SJSA1 (cell line): ENCODE measurements around the gene RBM39. TPM values are rescaled to one million over a fixed set of nuclear protein-coding genes. Genes with fewer than 3 reads are reported as not detected.

ENCODE experiments used
- DNase-seq, 2 experiments: peaks; one replicate each; pipeline ENCODE4 v3.0.0-alpha.2; 2015 to 2020; ENCODE audit warnings: low spot score in 2 of 2, low read depth in 1 of 2
- H3K27ac ChIP-seq: fragments of 250-450 bp; sonication (Bioruptor Pico); 2 replicates; pipeline ENCODE4 v1.5.1; 2020; ENCODE audit warnings: mild to moderate bottlenecking, moderate library complexity
- H3K27me3 ChIP-seq: fragments of 250-450 bp; sonication (Bioruptor Pico); replicated peaks from 2 replicates; pipeline ENCODE4 v1.5.1; 2020; ENCODE audit warnings: mild to moderate bottlenecking, moderate library complexity
- H3K36me3 ChIP-seq: fragments of 250-450 bp; sonication (Bioruptor Pico); 2 replicates; pipeline ENCODE4 v1.5.1; 2020; ENCODE audit warnings: mild to moderate bottlenecking
- H3K4me1 ChIP-seq: fragments of 250-450 bp; sonication (Bioruptor Pico); replicated peaks from 2 replicates; pipeline ENCODE4 v1.6.1; 2021; ENCODE audit warnings: mild to moderate bottlenecking
- H3K4me3 ChIP-seq: fragments of 250-450 bp; sonication (Bioruptor Pico); 2 replicates; pipeline ENCODE4 v1.5.1; 2020; ENCODE audit warnings: mild to moderate bottlenecking
- H3K9me3 ChIP-seq: fragments of 250-450 bp; sonication (Bioruptor Pico); replicated peaks from 2 replicates; pipeline ENCODE4 v1.5.1; 2020; ENCODE audit warnings: mild to moderate bottlenecking
- total RNA-seq: library from RNA; depleted of rRNA; stranded (reverse); fragments of >200 nt; shearing (Covaris generic); gene quantifications from 2 replicates; pipeline ENCODE4 v1.2.3, GENCODE V29; 2014

Gene RBM39
- total RNA-seq, 1 experiment from 2014 or later, result 277 TPM

DNA sequence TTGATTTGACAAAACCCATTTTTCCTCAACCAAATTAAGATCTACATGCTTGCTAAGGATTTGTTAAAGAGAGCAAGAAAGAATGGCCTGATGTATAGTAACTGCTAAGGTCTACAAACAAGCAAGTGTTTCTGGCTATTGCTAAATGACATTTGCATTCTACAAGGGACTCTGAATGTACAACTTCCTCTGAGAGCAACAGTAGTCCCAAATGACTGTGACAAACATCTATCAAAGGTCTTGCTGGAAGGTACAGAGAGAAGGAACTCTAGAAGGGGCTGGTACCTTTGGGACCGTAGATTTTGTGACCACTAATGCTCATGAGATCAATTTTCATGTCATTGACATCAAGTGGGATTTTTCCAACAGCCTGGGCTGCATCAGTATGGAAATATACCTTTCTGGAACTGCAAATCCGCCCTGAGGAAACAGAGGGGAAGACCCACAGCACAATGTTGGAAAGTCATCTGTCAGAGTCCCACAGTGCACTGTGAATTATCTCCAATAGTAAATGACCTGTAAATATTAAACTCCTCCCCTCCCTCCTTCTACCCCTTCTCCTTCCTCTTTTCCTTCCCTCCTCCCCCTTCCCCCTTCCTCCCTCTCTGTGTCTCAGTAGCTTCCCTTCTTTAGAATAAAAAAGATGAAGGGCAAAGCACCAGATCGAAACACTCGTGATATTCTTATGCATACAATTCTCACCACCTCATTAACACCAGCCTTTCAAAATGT is 61.4 kb downstream of the RBM39 start:
- DNase-seq, result no peak
- no peaks in the 10 kb centered on the region for H3K9me3 ChIP-seq
- no peak overlapping the region for H3K4me3 ChIP-seq
- peaks cover 11% of the 10 kb centered on the region; the same call in 1 of the 2 replicates for H3K36me3 ChIP-seq
- no peak overlapping the region for H3K27ac ChIP-seq
- no peaks in the 10 kb centered on the region for H3K4me1 ChIP-seq
- no peaks in the 10 kb centered on the region for H3K27me3 ChIP-seq

DNA sequence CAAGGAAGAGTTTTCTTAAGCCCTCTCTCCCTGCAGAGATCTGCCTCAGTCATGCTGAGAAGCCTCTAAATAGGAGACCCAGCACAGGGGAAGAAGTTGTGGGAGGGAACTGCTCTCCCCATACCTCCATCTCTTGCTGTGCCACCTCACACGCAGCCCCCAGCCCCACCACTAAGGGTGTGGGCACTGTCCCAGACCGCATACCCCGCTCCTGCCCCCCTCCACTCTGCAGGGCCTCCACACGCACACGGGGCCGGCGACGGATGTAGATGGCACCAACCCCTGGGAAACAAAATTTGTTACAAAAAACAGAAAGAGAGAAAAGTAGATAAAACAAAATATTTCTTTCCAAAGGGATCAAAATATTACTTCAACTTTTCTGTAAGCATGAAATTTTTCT is 67.1 kb downstream of the RBM39 start:
- H3K36me3 ChIP-seq, result peaks cover 42% of the 10 kb centered on the region
- H3K27ac ChIP-seq, result no peak overlapping the region
- no peak for DNase-seq

DNA sequence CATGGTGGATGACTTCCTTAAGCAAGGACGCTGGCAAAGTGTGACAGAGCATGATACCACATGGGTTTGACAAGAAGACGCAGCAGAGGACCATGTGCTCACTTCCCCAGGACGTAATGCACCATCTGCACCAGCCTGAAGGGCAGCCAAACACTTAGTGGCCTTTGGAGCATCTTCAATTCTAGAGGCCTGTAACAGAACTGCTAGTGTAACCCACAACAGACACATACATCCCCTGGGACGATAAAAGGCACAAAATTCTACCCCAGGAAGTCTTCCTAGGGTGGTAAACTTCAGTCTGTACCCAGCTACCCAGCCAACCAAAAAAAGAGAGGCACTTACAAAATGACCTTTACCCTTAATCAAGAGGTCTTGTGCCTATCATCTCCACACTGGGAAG is 68.2 kb downstream of the RBM39 start:
- Histone ChIP-seq H3K27me3 (no peaks in the 10 kb centered on the region), H3K36me3 (peaks cover 49% of the 10 kb centered on the region), H3K4me1 (no peaks in the 10 kb centered on the region), H3K27ac (no peak overlapping the region), H3K9me3 (no peaks in the 10 kb centered on the region), H3K4me3 (no peak overlapping the region)
- DNase-seq, result no peak

More for the DNA sequence above, 67.1 kb downstream of the RBM39 start:
- H3K9me3 ChIP-seq, result no peaks in the 10 kb centered on the region
- no peaks in the 10 kb centered on the region for H3K27me3 ChIP-seq
- H3K4me1 ChIP-seq, result no peaks in the 10 kb centered on the region
- no peak overlapping the region for H3K4me3 ChIP-seq

DNA sequence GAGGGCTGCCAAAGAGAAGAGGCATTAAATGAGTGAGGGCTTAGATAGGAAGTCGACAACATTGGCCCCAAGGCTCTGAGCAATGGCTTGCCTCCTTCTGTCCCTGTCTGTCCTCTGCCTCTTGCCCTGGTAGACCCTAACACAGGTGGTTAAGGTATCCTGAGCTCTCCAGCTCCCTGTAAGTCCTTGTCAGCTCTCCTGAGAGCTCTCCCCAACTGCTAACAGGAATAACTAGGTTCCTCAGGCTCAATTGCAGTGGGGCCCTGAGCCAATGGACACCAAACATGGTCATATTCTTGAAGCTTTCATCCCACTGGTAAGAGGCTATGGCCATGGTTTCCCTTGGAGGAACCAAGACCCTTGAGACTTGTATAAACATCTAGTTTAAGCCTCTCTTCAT is 72.4 kb downstream of the RBM39 start:
- Histone ChIP-seq H3K4me1 (peaks cover 4% of the 10 kb centered on the region), H3K4me3 (no peak overlapping the region), H3K27ac (no peak overlapping the region), H3K36me3 (peaks cover 50% of the 10 kb centered on the region), H3K27me3 (no peaks in the 10 kb centered on the region), H3K9me3 (no peaks in the 10 kb centered on the region)
- DNase-seq, result no peak

DNA sequence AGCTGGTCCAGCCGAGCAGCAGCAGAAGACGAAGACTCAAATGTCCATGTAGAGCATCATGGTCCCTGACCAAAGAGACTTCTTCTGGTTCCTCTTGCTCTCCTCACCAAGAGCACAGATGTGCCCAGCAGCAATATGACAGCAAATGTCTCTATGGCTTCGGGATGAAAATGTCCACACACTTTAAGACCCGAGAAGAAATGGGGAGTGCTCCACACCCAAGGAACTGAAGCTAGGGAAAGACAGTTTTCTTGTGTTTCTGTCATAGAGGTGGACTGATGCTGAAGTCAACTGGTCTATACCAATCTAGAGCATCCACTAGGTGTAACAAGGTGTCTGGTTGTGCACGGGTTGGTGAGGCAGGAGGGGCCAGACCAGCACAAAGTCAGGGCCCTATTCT is 72.8 kb downstream of the RBM39 start:
- DNase-seq, result no peak
- Histone ChIP-seq H3K36me3 (peaks cover 50% of the 10 kb centered on the region), H3K4me1 (peaks cover 4% of the 10 kb centered on the region), H3K27ac (no peak overlapping the region), H3K4me3 (no peak overlapping the region), H3K27me3 (no peaks in the 10 kb centered on the region), H3K9me3 (no peaks in the 10 kb centered on the region)

DNA sequence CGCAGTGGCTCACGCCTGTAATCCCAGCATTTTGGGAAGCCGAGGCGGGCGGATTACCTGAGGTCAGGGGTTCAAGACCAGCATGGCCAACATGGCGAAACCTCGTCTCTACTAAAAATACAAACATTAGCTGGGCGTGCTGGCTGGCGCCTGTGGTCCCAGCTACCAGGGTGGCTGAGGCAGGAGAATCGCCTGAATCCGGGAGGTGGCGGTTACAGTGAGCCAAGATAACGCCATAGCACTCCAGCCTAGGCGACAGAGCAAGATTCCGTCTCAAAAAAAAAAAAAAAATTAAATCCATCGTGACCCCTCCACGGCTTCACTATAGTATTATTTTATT is 76.1 kb downstream of the RBM39 start:
- Histone ChIP-seq H3K27me3 (no peaks in the 10 kb centered on the region), H3K36me3 (peaks cover 32% of the 10 kb centered on the region), H3K4me1 (peaks cover 23% of the 10 kb centered on the region), H3K9me3 (no peaks in the 10 kb centered on the region), H3K4me3 (no peak overlapping the region), H3K27ac (no peak overlapping the region)
- no peak for DNase-seq

DNA sequence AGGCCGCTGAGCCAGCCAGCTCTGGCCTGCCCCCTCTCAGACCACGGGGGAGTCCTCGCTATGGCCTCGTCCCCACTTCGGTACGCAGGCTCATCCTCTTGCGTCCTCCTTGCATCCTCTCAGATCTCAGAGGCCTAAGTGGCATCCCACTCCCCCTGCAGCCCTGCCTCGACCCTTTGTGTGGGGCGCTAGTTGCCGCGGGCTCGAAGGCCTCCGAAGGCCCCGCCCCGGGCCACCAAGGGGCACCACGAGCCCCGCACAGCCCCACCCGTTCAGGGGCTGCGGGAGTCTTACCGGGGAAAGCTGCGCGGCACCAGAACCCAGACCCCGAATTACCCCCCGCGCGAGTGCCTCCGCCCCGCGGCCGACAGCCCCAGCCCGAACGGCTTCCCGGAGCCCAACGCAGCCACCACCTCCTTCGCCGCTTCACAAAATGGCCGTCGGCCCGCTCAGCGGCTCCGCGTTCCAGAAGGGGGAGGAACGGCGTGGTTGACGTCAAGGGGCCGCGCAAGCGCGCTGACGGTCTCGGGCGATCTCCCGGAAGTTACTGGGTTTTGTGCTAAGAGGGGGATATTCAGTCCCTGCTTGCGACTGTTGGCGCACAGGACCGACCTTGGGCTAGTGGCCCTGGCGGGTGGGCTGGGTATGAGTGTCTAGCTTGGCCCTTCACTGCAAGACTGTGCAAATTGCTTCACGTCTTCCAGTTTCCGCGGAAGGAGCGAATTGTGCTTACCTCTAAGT is 77.4 kb downstream of the RBM39 start, which contains the start of the genes CPNE1 and RBM12:
CPNE1 (minus strand) TSS at position 435 of the 741 bp plus-strand sequence. CDS start 31,977 bp downstream, outside the sequence.
RBM12 (minus strand) TSS at position 435 of the 741 bp plus-strand sequence. CDS start 9,578 bp downstream, outside the sequence.
- Histone ChIP-seq H3K4me1 (peaks cover 29% of the 10 kb centered on the region), H3K4me3 (peak within 1 kb of the TSS; percentile 73)
- DNase-seq, result peak; percentile 94 to 95

DNA sequence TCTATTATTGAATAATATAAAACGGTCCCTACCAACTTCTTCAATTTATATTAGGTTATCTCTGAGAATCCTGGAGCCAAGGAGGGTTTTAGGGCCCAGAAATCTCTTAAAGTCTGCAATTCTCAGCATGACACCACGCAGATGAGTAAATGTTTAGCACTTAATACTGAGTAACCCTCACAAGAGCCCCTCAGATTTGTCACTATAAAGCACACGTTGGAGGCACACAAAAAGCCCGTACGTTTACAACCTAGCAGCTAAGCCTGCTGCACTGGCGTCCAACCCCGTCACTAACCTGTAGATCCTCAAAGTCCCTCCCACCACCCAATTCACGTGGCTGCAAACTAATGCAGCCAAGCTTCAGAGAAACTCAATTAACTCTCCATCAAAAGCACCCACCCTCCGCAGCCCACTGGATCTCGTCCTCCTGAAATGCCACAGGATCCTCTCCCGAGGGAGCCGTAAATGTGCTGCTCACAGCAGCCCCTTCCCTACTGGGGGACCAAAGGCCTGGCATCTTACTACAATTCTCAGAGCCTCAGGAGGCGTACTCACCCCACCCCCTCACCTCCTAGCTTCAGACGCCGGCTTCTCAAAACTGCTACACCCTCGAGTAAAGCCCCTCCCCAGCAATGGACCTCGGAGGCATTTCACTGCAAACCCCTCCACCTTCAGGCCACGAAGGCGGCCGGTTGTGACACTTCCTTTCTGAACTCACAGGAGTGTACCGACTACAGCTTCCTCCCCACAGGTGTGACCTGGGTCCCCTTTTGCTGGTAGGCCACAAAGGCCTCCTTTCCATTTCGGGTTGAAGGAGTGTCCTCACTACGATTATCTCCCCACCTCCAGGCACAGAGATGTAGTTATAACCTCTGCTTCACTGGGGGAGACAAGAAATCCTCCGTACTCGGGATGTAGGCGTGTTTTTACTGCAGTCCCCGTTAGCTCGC is 78.3 kb downstream of the RBM39 start:
- Histone ChIP-seq H3K27ac (peak overlapping the region; percentile 90), H3K4me3 (peak overlapping the region; percentile 73), H3K9me3 (no peaks in the 10 kb centered on the region), H3K36me3 (peaks cover 16% of the 10 kb centered on the region), H3K4me1 (peaks cover 29% of the 10 kb centered on the region), H3K27me3 (no peaks in the 10 kb centered on the region)
- DNase-seq, result no peak

More for the DNA sequence above, 77.4 kb downstream of the RBM39 start, which contains the start of the genes CPNE1 and RBM12:
- Histone ChIP-seq H3K27me3 (no peaks in the 10 kb centered on the region), H3K9me3 (no peaks in the 10 kb centered on the region), H3K27ac (peak within 1 kb of the TSS; percentile 90), H3K36me3 (peaks cover 24% of the 10 kb centered on the region)

DNA sequence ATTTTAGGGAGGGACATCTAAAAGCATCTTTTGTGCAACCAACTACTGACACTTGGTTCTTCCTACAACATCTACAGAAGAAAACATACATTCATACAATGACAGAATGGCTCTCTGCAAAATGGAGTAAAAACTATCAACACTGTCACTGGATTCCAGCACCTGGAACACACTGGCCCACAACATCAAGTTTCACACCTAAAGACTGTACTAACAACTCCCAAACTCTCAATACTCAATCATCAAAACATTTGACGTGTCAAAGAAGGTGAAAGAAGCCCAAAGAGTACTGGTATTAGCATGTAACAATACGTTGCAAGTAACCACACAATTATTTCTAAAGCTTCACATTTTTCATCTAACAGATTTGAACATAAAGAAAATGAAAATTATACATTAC is 79.5 kb downstream of the RBM39 start:
- Histone ChIP-seq H3K27ac (no peak overlapping the region), H3K4me3 (peak overlapping the region; percentile 73; the same call in 1 of the 2 replicates)

DNA sequence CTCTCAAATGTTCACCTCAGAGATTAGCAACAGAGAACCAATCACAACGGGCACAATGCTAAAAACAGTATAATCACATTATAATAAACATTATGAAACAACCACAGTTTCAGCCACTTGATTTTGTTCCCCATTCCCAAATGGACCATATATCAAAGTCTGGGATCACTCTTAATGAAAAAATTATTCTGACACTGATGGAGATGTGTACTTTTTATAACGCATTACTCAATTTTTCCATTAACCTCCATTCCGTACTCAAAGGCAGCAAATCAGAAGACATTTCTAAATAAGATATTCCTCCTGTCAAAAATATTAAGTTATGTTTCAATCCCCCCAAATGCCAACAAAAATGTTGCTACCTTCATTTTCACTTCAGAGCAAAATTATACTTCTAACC is 80.2 kb downstream of the RBM39 start:
- Histone ChIP-seq H3K4me1 (peaks cover 29% of the 10 kb centered on the region), H3K4me3 (no peak overlapping the region), H3K27me3 (no peaks in the 10 kb centered on the region), H3K27ac (no peak overlapping the region), H3K9me3 (no peaks in the 10 kb centered on the region), H3K36me3 (peaks cover 27% of the 10 kb centered on the region; the same call in 1 of the 2 replicates)
- DNase-seq, result no peak

More for the DNA sequence above, 79.5 kb downstream of the RBM39 start:
- Histone ChIP-seq H3K36me3 (peaks cover 22% of the 10 kb centered on the region; the same call in 1 of the 2 replicates), H3K4me1 (peaks cover 29% of the 10 kb centered on the region), H3K27me3 (no peaks in the 10 kb centered on the region), H3K9me3 (no peaks in the 10 kb centered on the region)
- DNase-seq, result no peak

DNA sequence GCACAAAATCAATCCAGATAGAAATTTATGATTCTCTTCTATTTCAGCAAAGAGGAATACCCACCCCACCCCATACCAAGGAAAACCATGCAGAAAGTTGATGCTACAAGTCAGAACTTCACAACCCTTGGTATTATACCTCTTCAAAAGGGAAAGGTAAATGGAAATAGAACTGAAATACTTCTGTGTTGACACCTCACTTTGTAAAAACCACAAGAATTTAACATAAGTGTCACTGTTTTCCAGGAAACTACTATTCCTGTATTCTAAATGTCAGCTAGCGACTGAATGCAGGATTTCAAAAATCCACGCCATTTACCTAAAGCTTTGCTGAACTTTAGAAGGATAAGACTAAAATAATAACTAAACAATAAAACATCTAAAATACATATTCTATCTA is 81.0 kb downstream of the RBM39 start:
- DNase-seq, result no peak
- peaks cover 36% of the 10 kb centered on the region for H3K36me3 ChIP-seq
- no peak overlapping the region for H3K4me3 ChIP-seq
- no peaks in the 10 kb centered on the region for H3K27me3 ChIP-seq
- peak overlapping the region; percentile 13; the same call in 1 of the 2 replicates for H3K27ac ChIP-seq
- H3K4me1 ChIP-seq, result peaks cover 29% of the 10 kb centered on the region
- no peaks in the 10 kb centered on the region for H3K9me3 ChIP-seq

DNA sequence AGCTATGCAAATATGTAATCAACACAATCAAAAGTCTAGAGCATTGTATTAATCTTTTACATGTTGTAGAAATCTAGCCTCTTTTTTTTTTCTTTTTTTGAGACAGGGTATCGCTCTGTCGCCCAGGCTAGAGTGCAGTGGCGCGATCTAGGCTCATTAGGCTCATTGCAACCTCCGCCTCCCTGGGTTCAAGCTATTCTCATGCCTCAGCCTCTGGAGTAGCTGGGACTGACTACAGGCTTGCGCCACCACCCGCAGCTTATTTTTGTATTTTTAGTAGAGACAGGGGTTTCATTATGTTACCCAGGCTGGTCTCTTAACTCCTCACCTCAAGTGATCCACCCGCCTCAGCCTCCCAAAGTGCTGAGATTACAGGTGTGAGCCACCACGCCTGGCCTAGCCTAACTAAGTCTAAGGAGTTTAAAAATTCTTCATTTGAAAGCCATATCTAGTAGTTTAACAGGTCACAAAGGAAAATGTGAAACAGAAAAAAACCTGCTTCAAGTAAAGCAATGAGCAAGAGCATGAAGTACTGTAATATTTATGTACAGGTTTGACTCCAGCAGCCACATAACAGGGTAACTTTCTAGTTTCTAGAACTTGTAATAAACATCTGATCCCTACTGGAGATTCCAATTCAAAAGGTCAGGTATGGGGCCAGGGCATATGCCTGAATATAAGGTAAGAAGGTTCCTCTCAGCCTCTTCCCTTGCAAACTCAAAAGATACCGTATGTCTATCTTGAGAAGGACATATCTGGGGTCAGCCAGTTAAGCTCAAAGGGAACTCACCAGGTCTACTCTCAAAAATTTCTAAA is 81.7 kb downstream of the RBM39 start:
- Histone ChIP-seq H3K27me3 (no peaks in the 10 kb centered on the region), H3K36me3 (peaks cover 43% of the 10 kb centered on the region), H3K4me1 (peaks cover 29% of the 10 kb centered on the region), H3K27ac (peak overlapping the region; percentile 13; the same call in 1 of the 2 replicates), H3K9me3 (no peaks in the 10 kb centered on the region), H3K4me3 (no peak overlapping the region)
- no peak for DNase-seq
